Esophagus squamous epithelium (tissue), 4 donors: ENCODE measurements around the gene CA7.

Experiments
- CTCF ChIP-seq, 6 experiments: fragments of 450-650 bp in 4 of 6; fragments of 200-600 bp in 2 of 6; sonication (generic) in 2 of 6; IDR thresholded peaks; one replicate each; pipeline ENCODE4 v1.5.1; 2016 to 2019; ENCODE audit warnings: antibody characterized with exemption in 6 of 6, mild to moderate bottlenecking in 4 of 6, moderate library complexity in 4 of 6
- POLR2A ChIP-seq, 4 donors: fragments of 450-650 bp; IDR thresholded peaks; one replicate each; pipeline ENCODE4 v1.6.1; 2017; ENCODE audit warnings: antibody characterized with exemption in 4 of 4, mild to moderate bottlenecking in 4 of 4, moderate library complexity in 3 of 4

- TF ChIP-seq POLR2A (IDR thresholded peaks at IDR 0.05) (no peak), CTCF (IDR thresholded peaks at IDR 0.05) (no peak)
Observed at GRCh38 chr16:66891360-66891759, 47.1 kb downstream of the CA7 start.
